HT1080 (cell line): ENCODE results near the gene IRF1. TPM values are rescaled to one million over a fixed set of nuclear protein-coding genes. Genes with fewer than 3 reads are reported as not detected.

Experiments used
- DNase-seq: peaks from one replicate; pipeline ENCODE4 v3.0.0-alpha.2; 2015; ENCODE audit warnings: low read depth
- total RNA-seq: library from RNA; depleted of rRNA; stranded (reverse); fragments of >200 nt; shearing (Covaris generic); gene quantifications from 2 replicates; pipeline ENCODE4 v1.2.3, GENCODE V29; 2014

IRF1 gene
- total RNA-seq, 1 experiment from 2014 or later = 13.6 TPM

- peak; percentile 53 for DNase-seq
These were observed 10.5 kb upstream of the IRF1 start for GRCh38 chr5:132500931-132501628.

GRCh38 chr5:132500244-132500930 is 9.8 kb upstream of the IRF1 start:
- DNase-seq = no peak

- no peak for DNase-seq
These were observed 9.1 kb upstream of the IRF1 start for GRCh38 chr5:132499440-132500243.

GRCh38 chr5:132498686-132499271 is 8.2 kb upstream of the IRF1 start:
- no peak for DNase-seq

- peak; percentile 62 for DNase-seq
These were observed 7.6 kb upstream of the IRF1 start for GRCh38 chr5:132498152-132498551.

GRCh38 chr5:132497488-132497997 is 7.0 kb upstream of the IRF1 start:
- peak; percentile 96 for DNase-seq

- peak; percentile 73 for DNase-seq
These were observed 6.3 kb upstream of the IRF1 start for GRCh38 chr5:132496631-132497487.

- peak; percentile 86 for DNase-seq
These were observed 5.6 kb upstream of the IRF1 start for GRCh38 chr5:132496191-132496630.

- DNase-seq = peak; percentile 86
These were observed 5.2 kb upstream of the IRF1 start for GRCh38 chr5:132495667-132496190.

GRCh38 chr5:132493821-132494220 is 3.2 kb upstream of the IRF1 start:
- DNase-seq = no peak

GRCh38 chr5:132493241-132493640 is 2.7 kb upstream of the IRF1 start:
- no peak for DNase-seq

- no peak for DNase-seq
These were observed 2.0 kb upstream of the IRF1 start for GRCh38 chr5:132492386-132493125.

- no peak for DNase-seq
These were observed 1.1 kb upstream of the IRF1 start for GRCh38 chr5:132491368-132492364.

GRCh38 chr5:132489871-132490483 is 596 bp downstream of the IRF1 start:
- DNase-seq = no peak

GRCh38 chr5:132489051-132489770 is 1.4 kb downstream of the IRF1 start:
- DNase-seq = no peak

GRCh38 chr5:132488590-132488989 is 2.0 kb downstream of the IRF1 start:
- DNase-seq = no peak
